SK-N-SH treated with all-trans-retinoic acid at 6 μM for 48 hours (cell line): ENCODE measurements around the gene RSPRY1.

Experiments used
- PATZ1 ChIP-seq: fragments of 250-450 bp; sonication (Bioruptor Pico); IDR thresholded peaks from 2 replicates; pipeline ENCODE4 v1.8.0; 2020; ENCODE audit warnings: mild to moderate bottlenecking, moderate library complexity, borderline replicate concordance
- TF ChIP-seq, protein P1 (sequence below): fragments of 250-450 bp; sonication (Bioruptor Pico); IDR thresholded peaks from 2 replicates; pipeline ENCODE4 v1.5.1; 2020; ENCODE audit warnings: low read depth, mild to moderate bottlenecking, moderate library complexity

GRCh38 chr16:57149391-57149790 is 36.7 kb upstream of the RSPRY1 start:
- TF ChIP-seq, protein P1, sequence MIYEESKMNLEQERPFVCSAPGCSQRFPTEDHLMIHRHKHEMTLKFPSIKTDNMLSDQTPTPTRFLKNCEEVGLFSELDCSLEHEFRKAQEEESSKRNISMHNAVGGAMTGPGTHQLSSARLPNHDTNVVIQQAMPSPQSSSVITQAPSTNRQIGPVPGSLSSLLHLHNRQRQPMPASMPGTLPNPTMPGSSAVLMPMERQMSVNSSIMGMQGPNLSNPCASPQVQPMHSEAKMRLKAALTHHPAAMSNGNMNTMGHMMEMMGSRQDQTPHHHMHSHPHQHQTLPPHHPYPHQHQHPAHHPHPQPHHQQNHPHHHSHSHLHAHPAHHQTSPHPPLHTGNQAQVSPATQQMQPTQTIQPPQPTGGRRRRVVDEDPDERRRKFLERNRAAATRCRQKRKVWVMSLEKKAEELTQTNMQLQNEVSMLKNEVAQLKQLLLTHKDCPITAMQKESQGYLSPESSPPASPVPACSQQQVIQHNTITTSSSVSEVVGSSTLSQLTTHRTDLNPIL (CRISPR knock-in tag) = no peak
- TF ChIP-seq PATZ1 = no peak
